DMS 273 (cell line): ENCODE data around the gene TFAP2D.

Experiments
- DNase-seq: peaks from one replicate; lab custom pipeline; 2025; ENCODE audit not compliant: unreplicated experiment; lab: John Stamatoyannopoulos, UW

TFAP2D gene

DNA sequence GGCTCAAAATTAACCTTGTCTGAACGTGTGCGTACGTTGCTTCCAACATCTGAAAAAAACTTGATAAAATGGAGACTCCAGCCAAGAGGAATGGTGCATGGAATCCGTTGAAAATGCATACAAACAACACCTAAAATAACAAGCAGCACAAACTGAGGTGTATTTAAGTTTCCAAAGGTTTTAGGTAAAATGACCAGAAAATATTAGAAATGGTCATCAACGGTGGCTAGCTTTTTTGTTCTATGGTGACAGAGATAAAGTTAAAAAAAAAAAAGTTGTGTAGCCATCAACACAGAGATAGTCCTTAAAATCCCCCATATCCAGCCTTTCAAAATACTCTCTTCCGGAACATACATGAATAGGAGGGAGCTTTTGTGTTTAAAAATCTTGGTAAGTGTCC is 104.7 kb downstream of the TFAP2D start:
- DNase-seq = no peak

DNA sequence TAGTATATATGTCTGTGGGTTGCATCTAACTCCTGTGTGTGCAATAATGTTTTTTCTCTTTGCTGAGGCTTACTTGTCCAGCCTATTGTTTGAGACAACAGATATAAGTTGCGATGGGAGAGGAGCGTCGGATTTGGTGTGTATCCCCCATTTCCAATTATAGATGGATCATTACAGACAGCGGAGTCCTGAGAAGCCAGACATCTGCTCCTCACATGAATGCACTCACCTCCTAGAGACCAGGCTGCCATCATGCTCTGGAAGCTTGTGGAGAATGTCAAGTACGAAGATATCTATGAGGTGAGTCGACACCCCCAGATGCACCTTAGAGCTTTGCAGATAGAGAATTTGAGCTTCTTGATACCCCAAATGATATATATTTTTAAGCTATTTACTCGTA is 105.3 kb downstream of the TFAP2D start, which contains the start of gene TFAP2B:
TSS of gene TFAP2B (plus strand) at position 199 of the 400 bp plus-strand sequence. CDS start at position 220, 21 bp downstream.
- DNase-seq = no peak

DNA sequence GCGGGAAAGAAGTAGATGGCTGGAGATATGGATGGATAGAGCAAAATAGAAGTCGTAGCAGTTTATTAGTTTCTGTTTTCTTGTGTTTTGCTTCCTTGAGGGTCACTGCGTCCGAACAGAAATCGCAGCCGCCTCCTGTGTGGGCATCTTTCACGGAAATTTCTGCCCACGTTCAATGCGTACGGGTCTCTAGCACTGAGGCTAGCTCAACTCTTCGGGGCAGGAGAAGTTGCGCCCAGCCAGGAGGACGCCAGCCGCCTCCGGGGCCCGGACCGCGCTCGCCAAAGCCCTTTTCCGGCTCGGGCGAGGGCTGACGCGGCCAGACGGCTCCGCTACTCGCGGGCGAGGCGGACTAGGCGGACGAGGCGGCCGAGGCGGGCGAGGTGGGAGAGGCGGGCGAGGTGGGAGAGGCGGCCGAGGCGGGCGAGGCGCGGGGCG is 106.2 kb downstream of the TFAP2D start:
- DNase-seq = no peak

DNA sequence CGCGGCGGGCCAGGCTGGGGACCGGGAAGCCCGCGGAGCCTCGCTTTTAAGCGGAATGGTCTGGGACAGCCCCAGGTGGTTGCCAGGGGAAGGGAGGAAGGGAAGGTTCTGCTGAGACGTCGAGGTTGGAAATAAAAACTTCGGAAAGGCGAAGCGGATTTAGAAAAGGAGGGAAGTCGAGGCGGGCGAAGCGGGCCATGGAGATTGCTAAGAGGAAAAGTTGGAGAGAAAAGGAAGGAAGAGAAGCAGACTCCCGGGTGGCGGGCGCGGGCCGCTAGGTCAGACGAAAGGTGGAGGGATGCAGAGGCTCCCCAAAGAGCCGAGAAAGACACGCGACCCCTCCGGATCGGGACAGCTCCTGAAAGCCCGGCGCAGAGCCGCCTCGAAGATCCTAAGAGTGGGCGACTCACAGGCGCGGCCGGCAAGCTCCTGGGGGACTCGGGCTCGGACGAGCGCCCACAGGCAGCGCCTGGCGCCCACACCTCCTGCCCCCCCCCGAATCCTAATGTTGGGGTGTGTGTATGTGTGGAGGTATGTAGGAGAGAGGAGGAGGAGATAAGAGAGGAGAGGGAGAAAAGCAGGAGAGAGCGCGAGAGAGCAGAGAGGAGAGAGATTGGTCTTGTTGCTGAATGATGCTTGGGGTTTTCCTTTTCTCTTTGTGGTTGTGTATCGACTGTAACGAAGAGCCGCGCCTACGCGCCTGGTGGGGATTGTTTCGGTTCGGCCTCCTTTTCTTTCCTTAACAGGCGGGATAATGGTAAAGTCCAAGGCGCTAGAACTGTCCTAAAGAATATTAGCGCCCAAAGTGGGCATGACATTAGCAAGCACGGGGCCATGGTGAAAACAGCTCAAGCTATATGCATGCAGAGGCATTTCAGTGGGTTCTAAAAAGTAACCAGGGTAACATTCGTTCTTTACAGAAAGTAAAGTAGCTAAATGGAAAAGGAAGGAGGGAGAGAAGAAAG is 106.9 kb downstream of the TFAP2D start:
- no peak for DNase-seq

DNA sequence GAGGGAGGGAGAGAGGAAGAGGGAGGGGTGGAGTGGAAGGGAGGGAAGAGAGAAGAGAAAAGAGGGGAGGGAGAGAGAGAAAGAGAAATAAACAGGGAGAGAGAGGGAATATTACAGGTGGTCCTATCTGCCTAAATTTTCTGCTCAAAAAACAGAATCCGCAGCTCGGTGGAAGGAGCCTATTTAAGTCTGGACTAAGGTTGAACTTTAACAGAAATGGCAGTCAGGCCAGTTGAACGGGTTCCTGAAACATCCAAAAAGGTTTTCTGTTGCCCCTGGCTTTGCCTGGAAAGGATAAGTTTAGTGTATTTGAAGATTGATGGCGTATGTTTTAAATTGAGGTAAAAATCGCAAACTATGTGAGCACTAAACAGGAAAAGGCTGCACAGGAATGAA is 107.5 kb downstream of the TFAP2D start:
- DNase-seq = no peak

DNA sequence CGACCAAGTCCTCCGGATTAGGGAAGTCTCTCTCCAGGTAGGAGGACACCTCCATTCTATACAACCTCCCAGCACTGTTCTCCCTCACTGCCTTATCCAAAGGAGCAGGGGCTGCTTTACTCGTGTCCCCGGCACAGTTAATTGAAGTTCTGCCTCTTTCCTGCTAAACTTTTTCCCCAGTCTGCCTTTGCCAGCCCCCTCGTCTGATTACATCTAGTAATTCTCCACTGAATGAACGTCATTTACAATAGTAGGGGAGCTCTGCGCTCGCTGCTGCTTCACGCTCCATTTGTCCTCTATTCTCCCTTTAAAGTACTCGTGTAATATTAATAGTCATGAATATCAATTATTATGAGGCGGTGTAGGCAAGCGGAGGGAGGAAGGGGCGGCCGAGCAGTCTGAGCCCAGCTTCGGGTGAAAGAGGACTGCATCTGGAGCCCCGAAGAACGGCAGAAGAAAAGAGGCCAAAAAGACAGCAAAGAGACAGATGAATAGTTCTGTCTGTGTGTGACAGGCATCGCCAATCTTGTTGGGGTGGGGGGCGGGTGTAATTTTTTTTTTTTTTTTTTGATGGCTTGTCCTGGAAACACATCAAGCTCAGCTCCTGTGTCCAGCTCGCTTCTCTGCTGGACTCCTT is 108.2 kb downstream of the TFAP2D start:
- DNase-seq = no peak

DNA sequence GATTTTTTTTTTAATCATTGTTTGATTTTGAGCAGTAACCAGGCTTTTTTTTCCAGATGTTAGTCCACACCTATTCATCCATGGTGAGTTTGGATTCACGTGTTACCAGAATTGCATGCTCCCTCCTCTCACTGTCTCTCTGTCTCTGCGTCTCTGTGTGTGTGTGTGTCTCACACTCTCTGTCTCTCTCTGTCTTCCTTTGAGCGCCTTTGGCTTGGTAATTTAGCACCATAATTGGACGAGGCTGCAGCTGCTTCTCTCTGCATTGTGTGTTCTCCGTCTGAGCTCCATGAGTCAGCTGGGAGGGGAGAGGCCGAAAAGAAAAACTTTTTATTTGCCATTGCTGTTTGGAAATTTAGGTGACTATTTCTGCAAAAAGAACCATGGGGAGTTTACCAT is 108.8 kb downstream of the TFAP2D start:
- DNase-seq = no peak
